Endothelial cell of umbilical vein (primary cell): ENCODE data around the gene KATNB1.

ENCODE experiments used
- CTCF ChIP-seq, 2 donors: IDR thresholded peaks; 1 replicate in 1 of 2; 2 replicates in 1 of 2; pipeline ENCODE4 v1.5.1; 2011; ENCODE audit warnings: low read length in 2 of 2, mild to moderate bottlenecking in 2 of 2, moderate library complexity in 2 of 2, control low read depth in 1 of 2, inconsistent platforms in 1 of 2, low read depth in 1 of 2; ENCODE audit not compliant: insufficient read depth in 1 of 2; ENCODE audit errors: extremely low read depth in 1 of 2
- JUN ChIP-seq: IDR thresholded peaks from 2 replicates; pipeline ENCODE4 v1.6.1; 2011; ENCODE audit warnings: borderline replicate concordance, low read depth; ENCODE audit not compliant: insufficient read length, insufficient read depth
- MAX ChIP-seq: IDR thresholded peaks from 2 replicates; pipeline ENCODE4 v1.6.1; 2011; ENCODE audit not compliant: insufficient read depth, insufficient read length
- POLR2A ChIP-seq: IDR thresholded peaks from 2 replicates; pipeline ENCODE4 v1.6.1; 2012; ENCODE audit warnings: low read depth, mild to moderate bottlenecking, control low read depth, low read length
- POLR2AphosphoS5 ChIP-seq: IDR thresholded peaks from 2 replicates; pipeline ENCODE4 v1.6.1; 2012; ENCODE audit warnings: low read depth, mild to moderate bottlenecking, control low read depth, low read length, moderate library complexity; ENCODE audit not compliant: insufficient read depth

- TF ChIP-seq CTCF (IDR thresholded peaks at IDR 0.05; ENCODE audit: extremely low read depth in 1 of 2, insufficient read depth in 1 of 2, low read depth in 1 of 2, low read length in 2 of 2) (no peak), JUN (no peak), POLR2A (no peak), POLR2AphosphoS5 (no peak), MAX (no peak)
Measured at GRCh38 chr16:57693550-57693949, 42.0 kb upstream of the KATNB1 start.
